IMR-90 (cell line): ENCODE measurements around the gene LRRC47. TPM values are rescaled to one million over a fixed set of nuclear protein-coding genes. Genes with fewer than 3 reads are reported as not detected.

Experiments
- ATAC-seq: fragments of 200-7000 bp; cut with Tn5 transposase; 2 replicates; pipeline ENCODE4 v1.9.1; 2020; ENCODE audit warnings: low read depth, mild to moderate bottlenecking, moderate library complexity
- BruUV-seq: library from RNA; stranded (reverse); fragments of 400-500 nt; replicated peaks from 2 replicates; lab custom pipeline; 2021; lab: Mats Ljungman, UMichigan
- CTCF ChIA-PET: fragments of 300-600 bp; formaldehyde crosslinking; extraction: SDS; loops from one replicate; lab custom pipeline; 2021; ENCODE audit warnings: antibody characterized with exemption; lab: Yijun Ruan, JAX
- POLR2A ChIA-PET: fragments of 300-600 bp; sonication (Branson Sonifier 250); formaldehyde crosslinking; loops from one replicate; lab custom pipeline; 2022; ENCODE audit warnings: antibody characterized with exemption; ENCODE audit not compliant: unreplicated experiment; lab: Charles Lee
- DNase-seq: peaks from one replicate; pipeline ENCODE4 v3.0.0; 2013
- H2AFZ ChIP-seq: replicated peaks from 2 replicates; pipeline ENCODE3; 2013; ENCODE audit warnings: low read length, mild to moderate bottlenecking; ENCODE audit not compliant: poor library complexity
- H2AK5ac ChIP-seq: 2 replicates; pipeline ENCODE4 v1.6.1; 2013; ENCODE audit warnings: low read depth, low read length, inconsistent platforms
- H2AK9ac ChIP-seq: replicated peaks from 2 replicates; pipeline ENCODE3; 2013; ENCODE audit warnings: mild to moderate bottlenecking, low read depth, low read length, moderate library complexity; ENCODE audit not compliant: poor library complexity
- H2BK120ac ChIP-seq: 2 replicates; pipeline ENCODE4 v1.6.1; 2013; ENCODE audit warnings: low read depth, low read length, inconsistent platforms
- H2BK15ac ChIP-seq: 3 replicates; pipeline ENCODE4 v1.6.1; 2013; ENCODE audit warnings: low read depth, low read length, inconsistent platforms
- H2BK20ac ChIP-seq: 2 replicates; pipeline ENCODE4 v1.6.1; 2013; ENCODE audit warnings: low read depth, mild to moderate bottlenecking, inconsistent platforms, low read length, moderate library complexity
- H2BK5ac ChIP-seq: 2 replicates; pipeline ENCODE4 v1.6.1; 2013; ENCODE audit warnings: mild to moderate bottlenecking, low read depth, low read length, inconsistent platforms; ENCODE audit not compliant: poor library complexity, severe bottlenecking
- H3K14ac ChIP-seq: replicated peaks from 2 replicates; pipeline ENCODE4 v1.6.1; 2013; ENCODE audit warnings: low read depth, low read length, inconsistent platforms
- H3K18ac ChIP-seq: 2 replicates; pipeline ENCODE4 v1.6.1; 2013; ENCODE audit warnings: low read depth, low read length, control low read depth
- H3K23ac ChIP-seq: 2 replicates; pipeline ENCODE4 v1.6.1; 2013; ENCODE audit warnings: low read depth, low read length, inconsistent platforms
- H3K27ac ChIP-seq: 2 replicates; pipeline ENCODE4 v1.5.1; 2013; ENCODE audit warnings: mild to moderate bottlenecking, control low read depth, low read length; ENCODE audit not compliant: insufficient read depth
- H3K27me3 ChIP-seq: 2 replicates; pipeline ENCODE4 v1.6.1; 2013; ENCODE audit warnings: low read length; ENCODE audit not compliant: control insufficient read depth, insufficient read depth
- H3K36me3 ChIP-seq: 2 replicates; pipeline ENCODE4 v1.6.1; 2013; ENCODE audit warnings: low read length, mixed read lengths; ENCODE audit not compliant: control insufficient read depth, insufficient read depth
- H3K4ac ChIP-seq: 2 replicates; pipeline ENCODE4 v1.6.1; 2013; ENCODE audit warnings: low read depth, low read length, inconsistent platforms
- H3K4me1 ChIP-seq: 2 replicates; pipeline ENCODE4 v1.6.1; 2013; ENCODE audit warnings: low read length, mixed read lengths; ENCODE audit not compliant: control insufficient read depth, insufficient read depth
- H3K4me2 ChIP-seq: 2 replicates; pipeline ENCODE4 v1.6.1; 2013; ENCODE audit warnings: low read depth, mild to moderate bottlenecking, control low read depth, low read length, moderate library complexity
- H3K4me3 ChIP-seq: 2 replicates; pipeline ENCODE4 v1.5.1; 2013; ENCODE audit warnings: low read depth, mild to moderate bottlenecking, control low read depth, low read length, moderate library complexity; ENCODE audit not compliant: insufficient read depth
- H3K56ac ChIP-seq: 2 replicates; pipeline ENCODE4 v1.6.1; 2013; ENCODE audit warnings: low read length, inconsistent platforms; ENCODE audit not compliant: insufficient read depth; ENCODE audit errors: extremely low read depth
- H3K79me1 ChIP-seq, 2 experiments: 2 replicates each; pipeline ENCODE4 v1.6.1; 2013; ENCODE audit warnings: low read length in 2 of 2, inconsistent platforms in 1 of 2, low read depth in 1 of 2
- H3K9ac ChIP-seq: 2 replicates; pipeline ENCODE4 v1.6.1; 2013; ENCODE audit warnings: low read depth, low read length, control low read depth
- H3K9me1 ChIP-seq: 2 replicates; pipeline ENCODE4 v1.6.1; 2013; ENCODE audit warnings: low read length, inconsistent platforms; ENCODE audit not compliant: insufficient read depth
- H3K9me3 ChIP-seq: 2 replicates; pipeline ENCODE4 v1.6.1; 2013; ENCODE audit warnings: low read length; ENCODE audit not compliant: control insufficient read depth, insufficient read depth
- H4K20me1 ChIP-seq: 2 replicates; pipeline ENCODE4 v1.6.1; 2013; ENCODE audit warnings: low read length, inconsistent platforms; ENCODE audit not compliant: insufficient read depth
- H4K5ac ChIP-seq: 2 replicates; pipeline ENCODE4 v1.6.1; 2013; ENCODE audit warnings: mild to moderate bottlenecking, low read depth, low read length, control low read depth
- H4K8ac ChIP-seq, 2 experiments: 2 replicates each; pipeline ENCODE4 v1.6.1; 2013; ENCODE audit warnings: low read depth in 2 of 2, low read length in 2 of 2, control low read depth in 1 of 2, inconsistent platforms in 1 of 2
- H4K91ac ChIP-seq: 2 replicates; pipeline ENCODE4 v1.6.1; 2013; ENCODE audit warnings: low read depth, low read length, inconsistent platforms; ENCODE audit not compliant: insufficient read depth
- CEBPB ChIP-seq: IDR thresholded peaks from 2 replicates; pipeline ENCODE4 v1.6.1; 2012; ENCODE audit warnings: low read depth, low read length, improper control_type of control experiment
- USF2 ChIP-seq: fragments of 150-350 bp; IDR thresholded peaks from 2 replicates; pipeline ENCODE4 v1.6.1; 2017; ENCODE audit warnings: mild to moderate bottlenecking, antibody characterized with exemption, low read length, low read depth
- WGBS, 2 experiments: methylation state at CpG; one replicate each; pipeline versions ENCODE4 v1.1.5 to v1.1.7; 2013; ENCODE audit warnings: missing lambda C conversion rate in 2 of 2; ENCODE audit not compliant: insufficient read length in 1 of 2; ENCODE audit errors: extremely low coverage in 2 of 2; 5-methylcytosine and 5-hydroxymethylcytosine counted together
- dilution Hi-C: fragments of 300-500 bp; cut with HindIII; formaldehyde crosslinking; loops from one replicate; pipeline ENCODE4 v1.14.3; 2018; ENCODE audit warnings: low sequenced_read_pairs; ENCODE audit not compliant: unreplicated experiment
- in situ Hi-C: fragments of 300-500 bp; cut with MboI; formaldehyde crosslinking; loops from 3 replicates; pipeline ENCODE4 v1.14.3; 2019; ENCODE audit warnings: low sequenced_read_pairs, inconsistent platforms, mixed read lengths
- intact Hi-C: fragments of 100-400 bp; cut with micrococcal nuclease; formaldehyde crosslinking; loops from 2 replicates; pipeline ENCODE4 v1.10.0; 2022
- polyA plus RNA-seq, 3 experiments: library from polyadenylated mRNA; depleted of rRNA; stranded (reverse); fragments of >200 nt; gene quantifications; 2 replicates each; pipeline ENCODE4 v1.2.3, GENCODE V29; 2012; ENCODE audit warnings: low replicate concordance in 1 of 3
- total RNA-seq: library from RNA; depleted of rRNA; stranded (reverse); fragments of >200 nt; gene quantifications from 2 replicates; pipeline ENCODE4 v1.2.3, GENCODE V29; 2012

Gene LRRC47
- total and polyA plus RNA-seq, 2 of the 4 experiments (the other 2 are of a cell fraction), result 15.2 to 19.7 TPM

GRCh38 chr1:3819771-3820200 is 23.5 kb upstream of the LRRC47 start:
- Histone ChIP-seq H3K79me1 (no peaks in the 10 kb centered on the region), H3K27me3 (no peaks in the 10 kb centered on the region), H3K4me2 (no peak overlapping the region), H3K36me3 (peaks cover 42% of the 10 kb centered on the region), H4K5ac (no peak overlapping the region), H3K9me3 (no peaks in the 10 kb centered on the region), H3K9ac (no peak overlapping the region), H3K4ac (no peak overlapping the region), H3K18ac (no peak overlapping the region), H2BK120ac (no peak overlapping the region), H4K8ac (no peak overlapping the region), H3K23ac (no peak overlapping the region), H3K9me1 (no peaks in the 10 kb centered on the region), H2BK15ac (no peak overlapping the region), H3K4me3 (no peak overlapping the region), H2AK9ac (no peak overlapping the region), H2BK20ac (no peak overlapping the region), H4K20me1 (no peaks in the 10 kb centered on the region), H3K27ac (no peak overlapping the region), H3K56ac (no peak overlapping the region), H2AK5ac (no peak overlapping the region), H2AFZ (no peak overlapping the region), H4K91ac (no peak overlapping the region), H3K14ac (no peak overlapping the region), H3K4me1 (no peaks in the 10 kb centered on the region), H2BK5ac (no peak overlapping the region)
- 48% methylated on average over 6 of the region's 10 CpGs; no CpG with 5 or more reads in 1 of the 2 experiments for WGBS, 2 experiments
- intact Hi-C loops (no loop called here), dilution Hi-C loops (no loop called here), in situ Hi-C loops (no loop called here)
- DNase-seq, result no peak
- no TSS peak for BruUV-seq
- ChIA-PET CTCF (no interaction called here), POLR2A (no interaction called here)
- TF ChIP-seq CEBPB, result no peak
- no peak for TF ChIP-seq USF2
- no peak for ATAC-seq
